H9 (cell line): ENCODE results near the gene CENPI. TPM values are rescaled to one million over a fixed set of nuclear protein-coding genes. Genes with fewer than 3 reads are reported as not detected.

Experiments used
- DNase-seq: peaks from one replicate; pipeline ENCODE4 v3.0.0-alpha.2; 2017
- H2AFZ ChIP-seq: one replicate; pipeline ENCODE4 v1.6.1; 2013; ENCODE audit warnings: mild to moderate bottlenecking, low read length, control low read depth, moderate library complexity
- H2AK5ac ChIP-seq: 2 replicates; pipeline ENCODE4 v1.6.1; 2013; ENCODE audit warnings: low read length, control low read depth, mixed read lengths; ENCODE audit not compliant: insufficient read length
- H2BK120ac ChIP-seq: one replicate; pipeline ENCODE4 v1.6.1; 2013; ENCODE audit warnings: low read depth, mild to moderate bottlenecking, low read length, control low read depth, inconsistent platforms; ENCODE audit not compliant: poor library complexity, severe bottlenecking
- H2BK12ac ChIP-seq: 2 replicates; pipeline ENCODE4 v1.6.1; 2013; ENCODE audit warnings: low read length, control low read depth, mixed read lengths, low read depth; ENCODE audit not compliant: insufficient read length
- H2BK15ac ChIP-seq: 2 replicates; pipeline ENCODE4 v1.6.1; 2013; ENCODE audit warnings: low read depth, low read length, control low read depth
- H2BK20ac ChIP-seq: one replicate; pipeline ENCODE4 v1.6.1; 2013; ENCODE audit warnings: low read depth, mild to moderate bottlenecking, low read length, control low read depth, inconsistent platforms; ENCODE audit not compliant: poor library complexity, severe bottlenecking
- H2BK5ac ChIP-seq: 2 replicates; pipeline ENCODE4 v1.6.1; 2013; ENCODE audit warnings: low read length, control low read depth, mixed read lengths; ENCODE audit not compliant: insufficient read length
- H3K14ac ChIP-seq: 2 replicates; pipeline ENCODE4 v1.6.1; 2013; ENCODE audit warnings: low read length, control low read depth; ENCODE audit not compliant: insufficient read depth
- H3K18ac ChIP-seq: 2 replicates; pipeline ENCODE4 v1.6.1; 2013; ENCODE audit warnings: low read depth, mild to moderate bottlenecking, mixed read lengths, low read length, control low read depth; ENCODE audit not compliant: insufficient read length
- H3K23ac ChIP-seq: 2 replicates; pipeline ENCODE4 v1.6.1; 2013; ENCODE audit warnings: low read length, control low read depth, mixed read lengths, low read depth; ENCODE audit not compliant: insufficient read length
- H3K23me2 ChIP-seq: 2 replicates; pipeline ENCODE4 v1.6.1; 2013; ENCODE audit warnings: low read depth, mild to moderate bottlenecking, mixed read lengths, low read length, control low read depth; ENCODE audit not compliant: insufficient read length, poor library complexity, severe bottlenecking
- H3K27ac ChIP-seq: 2 replicates; pipeline ENCODE4 v1.5.1; 2013; ENCODE audit warnings: low read length, control low read depth, mixed read lengths, low read depth; ENCODE audit not compliant: insufficient read length
- H3K27me3 ChIP-seq: 2 replicates; pipeline ENCODE4 v1.6.1; 2013; ENCODE audit warnings: low read length, control low read depth, inconsistent platforms; ENCODE audit not compliant: insufficient read depth
- H3K4ac ChIP-seq: 2 replicates; pipeline ENCODE4 v1.6.1; 2013; ENCODE audit warnings: low read depth, mild to moderate bottlenecking, control low read depth, inconsistent platforms, low read length, moderate library complexity
- H3K4me1 ChIP-seq: 2 replicates; pipeline ENCODE4 v1.6.1; 2013; ENCODE audit warnings: low read length, control low read depth, inconsistent platforms; ENCODE audit not compliant: insufficient read depth
- H3K4me2 ChIP-seq: 2 replicates; pipeline ENCODE4 v1.6.1; 2013; ENCODE audit warnings: low read length, control low read depth, mixed read lengths; ENCODE audit not compliant: insufficient read length, insufficient read depth
- H3K56ac ChIP-seq: 2 replicates; pipeline ENCODE4 v1.6.1; 2013; ENCODE audit warnings: low read depth, mild to moderate bottlenecking, mixed read lengths, low read length, control low read depth; ENCODE audit not compliant: insufficient read length
- H3K79me1 ChIP-seq: 2 replicates; pipeline ENCODE4 v1.6.1; 2013; ENCODE audit warnings: low read depth, mild to moderate bottlenecking, moderate library complexity, low read length, control low read depth, inconsistent platforms; ENCODE audit not compliant: insufficient read depth, poor library complexity, severe bottlenecking
- H3K79me2 ChIP-seq: 2 replicates; pipeline ENCODE4 v1.6.1; 2013; ENCODE audit warnings: low read length, control low read depth, inconsistent platforms; ENCODE audit not compliant: insufficient read depth
- H3K9ac ChIP-seq: 2 replicates; pipeline ENCODE4 v1.6.1; 2013; ENCODE audit warnings: low read length, control low read depth, mixed read lengths; ENCODE audit not compliant: insufficient read length; ENCODE audit errors: extremely low read depth
- H3K9me3 ChIP-seq: one replicate; pipeline ENCODE4 v1.6.1; 2013; ENCODE audit warnings: low read depth, low read length, inconsistent platforms; ENCODE audit not compliant: control insufficient read depth
- H3T11ph ChIP-seq: one replicate; pipeline ENCODE4 v1.6.1; 2013; ENCODE audit warnings: mild to moderate bottlenecking, low read length, control low read depth, inconsistent platforms
- H4K20me1 ChIP-seq: one replicate; pipeline ENCODE4 v1.6.1; 2013; ENCODE audit not compliant: control insufficient read depth, insufficient read length, insufficient read depth
- H4K5ac ChIP-seq: 2 replicates; pipeline ENCODE4 v1.6.1; 2013; ENCODE audit warnings: low read depth, mild to moderate bottlenecking, mixed read lengths, low read length, control low read depth; ENCODE audit not compliant: insufficient read length
- H4K8ac ChIP-seq: replicated peaks from 2 replicates; pipeline ENCODE4 v1.6.1; 2013; ENCODE audit warnings: low read length, control low read depth, mixed read lengths, low read depth; ENCODE audit not compliant: insufficient read length
- H4K91ac ChIP-seq: 2 replicates; pipeline ENCODE4 v1.6.1; 2013; ENCODE audit warnings: low read depth, mild to moderate bottlenecking, moderate library complexity, mixed read lengths, low read length, control low read depth; ENCODE audit not compliant: insufficient read length
- H3K27ac Mint-ChIP-seq, 3 experiments: 2 replicates in 2 of 3; 3 replicates in 1 of 3; pipeline ENCODE4 v1.8.0; 2020 to 2021; ENCODE audit warnings: mixed read lengths in 3 of 3, mild to moderate bottlenecking in 1 of 3, moderate library complexity in 1 of 3
- H3K27me3 Mint-ChIP-seq: 2 replicates; pipeline ENCODE4 v1.8.0; 2021; ENCODE audit warnings: low read depth, mild to moderate bottlenecking, moderate library complexity, mixed read lengths
- H3K36me3 Mint-ChIP-seq, 3 experiments: 2 replicates in 2 of 3; 3 replicates in 1 of 3; pipeline ENCODE4 v1.8.0; 2020 to 2021; ENCODE audit warnings: low read depth in 3 of 3, mixed read lengths in 3 of 3; ENCODE audit not compliant: insufficient read depth in 1 of 3
- H3K4me1 Mint-ChIP-seq, 2 experiments: 2 replicates each; pipeline ENCODE4 v1.8.0; 2020; ENCODE audit warnings: mixed read lengths in 2 of 2
- H3K4me3 Mint-ChIP-seq, 2 experiments: 2 replicates in 1 of 2; 3 replicates in 1 of 2; pipeline ENCODE4 v1.8.0; 2020 to 2021; ENCODE audit warnings: mild to moderate bottlenecking in 2 of 2, mixed read lengths in 2 of 2, moderate library complexity in 1 of 2
- H3K9me3 Mint-ChIP-seq, 2 experiments: 2 replicates in 1 of 2; 3 replicates in 1 of 2; pipeline ENCODE4 v1.8.0; 2020; ENCODE audit warnings: mild to moderate bottlenecking in 2 of 2, mixed read lengths in 2 of 2, moderate library complexity in 1 of 2
- WGBS: extraction: QIAGEN DNeasy Blood & Tissue Kit; methylation state at CpG from one replicate; pipeline ENCODE4 v1.1.7; 2013; ENCODE audit warnings: missing lambda C conversion rate, low lambda C conversion rate, mixed read lengths; ENCODE audit not compliant: insufficient read length; ENCODE audit errors: extremely low coverage; 5-methylcytosine and 5-hydroxymethylcytosine counted together
- total RNA-seq: library from RNA; stranded (reverse); gene quantifications from 2 replicates; pipeline ENCODE4 v1.2.1, GENCODE V29; 2021
- TF ChIP-seq, protein P1 (sequence below): fragments of 200-600 bp; sonication (generic); conservative IDR thresholded peaks from 3 replicates; pipeline ENCODE4 v1.8.0; 2021; ENCODE audit warnings: antibody characterized with exemption, mild to moderate bottlenecking

CENPI gene
- total RNA-seq, 1 experiment from 2014 or later, result 20.0 TPM

- Histone ChIP-seq H2BK120ac (no peak overlapping the region), H4K20me1 (no peaks in the 10 kb centered on the region), H3K23ac (no peak overlapping the region), H2AFZ (no peak overlapping the region), H3K27ac (no peak overlapping the region), H2BK15ac (no peak overlapping the region), H3K4ac (no peak overlapping the region), H3K27me3 (no peaks in the 10 kb centered on the region; the same call in 1 of the 2 replicates), H3K56ac (no peak overlapping the region), H3K4me2 (no peak overlapping the region), H3K23me2 (peaks cover 9% of the 10 kb centered on the region), H3K14ac (no peak overlapping the region), H3K4me1 (no peaks in the 10 kb centered on the region), H4K5ac (no peak overlapping the region), H3T11ph (no peak overlapping the region), H3K9me3 (peaks cover 29% of the 10 kb centered on the region), H2AK5ac (no peak overlapping the region), H2BK12ac (no peak overlapping the region), H3K79me1 (no peaks in the 10 kb centered on the region), H4K8ac (no peak overlapping the region), H2BK20ac (no peak overlapping the region), H4K91ac (no peak overlapping the region), H3K79me2 (no peaks in the 10 kb centered on the region), H2BK5ac (no peak overlapping the region), H3K9ac (no peak overlapping the region), H3K18ac (no peak overlapping the region)
- Mint-ChIP-seq H3K27ac (no peak overlapping the region), H3K4me3 (no peak overlapping the region), H3K4me1 (peaks cover 14 to 17% of the 10 kb centered on the region in 2 experiments), H3K27me3 (peaks cover 10% of the 10 kb centered on the region), H3K9me3 (peaks cover 52 to 54% of the 10 kb centered on the region in 2 experiments), H3K36me3 (no peaks in the 10 kb centered on the region; a peak in 2 of 7 replicates)
- DNase-seq, result no peak
- no CpG with 5 or more reads among the region's 3 CpGs for WGBS
- TF ChIP-seq, protein P1, sequence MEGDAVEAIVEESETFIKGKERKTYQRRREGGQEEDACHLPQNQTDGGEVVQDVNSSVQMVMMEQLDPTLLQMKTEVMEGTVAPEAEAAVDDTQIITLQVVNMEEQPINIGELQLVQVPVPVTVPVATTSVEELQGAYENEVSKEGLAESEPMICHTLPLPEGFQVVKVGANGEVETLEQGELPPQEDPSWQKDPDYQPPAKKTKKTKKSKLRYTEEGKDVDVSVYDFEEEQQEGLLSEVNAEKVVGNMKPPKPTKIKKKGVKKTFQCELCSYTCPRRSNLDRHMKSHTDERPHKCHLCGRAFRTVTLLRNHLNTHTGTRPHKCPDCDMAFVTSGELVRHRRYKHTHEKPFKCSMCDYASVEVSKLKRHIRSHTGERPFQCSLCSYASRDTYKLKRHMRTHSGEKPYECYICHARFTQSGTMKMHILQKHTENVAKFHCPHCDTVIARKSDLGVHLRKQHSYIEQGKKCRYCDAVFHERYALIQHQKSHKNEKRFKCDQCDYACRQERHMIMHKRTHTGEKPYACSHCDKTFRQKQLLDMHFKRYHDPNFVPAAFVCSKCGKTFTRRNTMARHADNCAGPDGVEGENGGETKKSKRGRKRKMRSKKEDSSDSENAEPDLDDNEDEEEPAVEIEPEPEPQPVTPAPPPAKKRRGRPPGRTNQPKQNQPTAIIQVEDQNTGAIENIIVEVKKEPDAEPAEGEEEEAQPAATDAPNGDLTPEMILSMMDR, result no peak
Measured at GRCh38 chrX:101081231-101081630, 16.8 kb upstream of the CENPI start.
